Activated CD4-positive, alpha-beta memory T cell treated with anti-CD3 and anti-CD28 coated beads, Interleukin-2, amount 10 ng/mL, durations not matched to agents 7 days and 5 days (primary cell): ENCODE measurements around the gene SLC5A11. TPM values are rescaled to one million over a fixed set of nuclear protein-coding genes. Genes with fewer than 3 reads are reported as not detected.
"Not testable (repeated sequence)": the region's sequence is repeated elsewhere in the genome, so short reads cannot be mapped to it uniquely, and the experiment has no call there.

ENCODE experiments used
- CTCF ChIA-PET: fragments of 350-600 bp; sonication (Branson Sonifier 250); formaldehyde crosslinking; loops from one replicate; lab custom pipeline; 2021; ENCODE audit warnings: antibody characterized with exemption, inconsistent platforms; lab: Charles Lee
- POLR2A ChIA-PET: fragments of 350-600 bp; sonication (Branson Sonifier 250); formaldehyde crosslinking; loops from one replicate; lab custom pipeline; 2021; ENCODE audit warnings: antibody characterized with exemption; lab: Charles Lee
- DNase-seq: peaks from one replicate; pipeline ENCODE4 v3.0.0-alpha.2; 2020
- H3K27ac Mint-ChIP-seq: one replicate; pipeline ENCODE4 v1.8.0; 2021; ENCODE audit warnings: mild to moderate bottlenecking, mixed read lengths
- H3K27me3 Mint-ChIP-seq: one replicate; pipeline ENCODE4 v1.8.0; 2021; ENCODE audit warnings: mixed read lengths
- H3K36me3 Mint-ChIP-seq: one replicate; pipeline ENCODE4 v1.8.0; 2021; ENCODE audit warnings: low read depth, mixed read lengths
- H3K4me1 Mint-ChIP-seq: one replicate; pipeline ENCODE4 v1.8.0; 2021; ENCODE audit warnings: mixed read lengths
- H3K4me3 Mint-ChIP-seq: one replicate; pipeline ENCODE4 v1.8.0; 2021; ENCODE audit warnings: mild to moderate bottlenecking, mixed read lengths
- H3K9me3 Mint-ChIP-seq: one replicate; pipeline ENCODE4 v1.8.0; 2021; ENCODE audit warnings: mixed read lengths
- total RNA-seq, 2 experiments: library from RNA; stranded (reverse); gene quantifications; one replicate each; pipeline ENCODE4 v1.2.3, GENCODE V29; 2021

Gene SLC5A11
- total RNA-seq = not detected

- DNase-seq = no peak
- peaks cover 13% of the 10 kb centered on the region for H3K4me1 Mint-ChIP-seq
- no peak within 1 kb of the TSS for H3K27ac Mint-ChIP-seq
- H3K9me3 Mint-ChIP-seq = no peaks in the 10 kb centered on the region
- no peak within 1 kb of the TSS for H3K4me3 Mint-ChIP-seq
- CTCF ChIA-PET = no interaction called here
- H3K36me3 Mint-ChIP-seq = no peaks in the 10 kb centered on the region
- H3K27me3 Mint-ChIP-seq = no peaks in the 10 kb centered on the region
- POLR2A ChIA-PET = no interaction called here
Observed at GRCh38 chr16:24845726-24846547, at the start of gene SLC5A11. Gene SLC5A11, plus strand, starts transcription at chr16:24845963. Its CDS starts 12,681 bp downstream, at chr16:24858644.

GRCh38 chr16:24800586-24800985, 45.2 kb upstream of the SLC5A11 start:
- no peak overlapping the region for H3K4me3 Mint-ChIP-seq
- CTCF ChIA-PET = no interaction called here
- POLR2A ChIA-PET = interaction anchor here (1.3 to 1.4 kb wide), 2 partner anchors 10 to 11 kb away, joined by 3 read pairs; no protein-coding TSS in a partner anchor
- DNase-seq = no peak
- no peaks in the 10 kb centered on the region for H3K4me1 Mint-ChIP-seq
- no peaks in the 10 kb centered on the region for H3K9me3 Mint-ChIP-seq
- H3K27ac Mint-ChIP-seq = no peak overlapping the region
- no peaks in the 10 kb centered on the region for H3K27me3 Mint-ChIP-seq
- H3K36me3 Mint-ChIP-seq = peaks cover 58% of the 10 kb centered on the region

- H3K4me1 Mint-ChIP-seq = no peaks in the 10 kb centered on the region
- peaks cover 65% of the 10 kb centered on the region for H3K36me3 Mint-ChIP-seq
- H3K4me3 Mint-ChIP-seq = no peak overlapping the region
- H3K9me3 Mint-ChIP-seq = no peaks in the 10 kb centered on the region
- no peak overlapping the region for H3K27ac Mint-ChIP-seq
- ChIA-PET CTCF (interaction anchor here (0.5 kb wide), 1 partner anchor 395 kb away, joined by 5 read pairs; no protein-coding TSS in a partner anchor), POLR2A (interaction anchor here (0.7 kb wide), 1 partner anchor 189 kb away, joined by 3 read pairs; no protein-coding TSS in a partner anchor)
- H3K27me3 Mint-ChIP-seq = no peaks in the 10 kb centered on the region
- DNase-seq = no peak
Observed at GRCh38 chr16:24801761-24802302, 43.9 kb upstream of the SLC5A11 start.

GRCh38 chr16:24805484-24805883, 40.3 kb upstream of the SLC5A11 start:
- Mint-ChIP-seq H3K27me3 (no peaks in the 10 kb centered on the region), H3K36me3 (peaks cover 64% of the 10 kb centered on the region), H3K4me1 (no peaks in the 10 kb centered on the region), H3K27ac (no peak overlapping the region), H3K9me3 (no peaks in the 10 kb centered on the region), H3K4me3 (no peak overlapping the region)
- DNase-seq = no peak
- ChIA-PET POLR2A (no interaction called here), CTCF (no interaction called here)

GRCh38 chr16:24807301-24807700, 38.5 kb upstream of the SLC5A11 start:
- no peak overlapping the region for H3K4me3 Mint-ChIP-seq
- no peaks in the 10 kb centered on the region for H3K4me1 Mint-ChIP-seq
- CTCF ChIA-PET = interaction anchor here (0.6 kb wide), 1 partner anchor 293 kb away, joined by 3 read pairs; no protein-coding TSS in a partner anchor
- H3K27ac Mint-ChIP-seq = no peak overlapping the region
- DNase-seq = no peak
- peaks cover 63% of the 10 kb centered on the region for H3K36me3 Mint-ChIP-seq
- no peaks in the 10 kb centered on the region for H3K9me3 Mint-ChIP-seq
- no peaks in the 10 kb centered on the region for H3K27me3 Mint-ChIP-seq
- POLR2A ChIA-PET = no interaction called here

- ChIA-PET CTCF (interaction anchor here (0.6 to 0.7 kb wide), 2 partner anchors 229 to 1137 kb away, joined by 3 to 4 read pairs; no protein-coding TSS in a partner anchor), POLR2A (interaction anchor here (1.3 kb wide), 1 partner anchor 10 kb away, joined by 3 read pairs; no protein-coding TSS in a partner anchor)
- H3K27ac Mint-ChIP-seq = no peak overlapping the region
- no peak for DNase-seq
- H3K36me3 Mint-ChIP-seq = peaks cover 65% of the 10 kb centered on the region
- no peaks in the 10 kb centered on the region for H3K27me3 Mint-ChIP-seq
- no peak overlapping the region for H3K4me3 Mint-ChIP-seq
- no peaks in the 10 kb centered on the region for H3K4me1 Mint-ChIP-seq
- no peaks in the 10 kb centered on the region for H3K9me3 Mint-ChIP-seq
Observed at GRCh38 chr16:24810951-24811843, 34.6 kb upstream of the SLC5A11 start.

- H3K27ac Mint-ChIP-seq, H3K4me3 Mint-ChIP-seq, DNase-seq, H3K4me1 Mint-ChIP-seq, CTCF ChIA-PET, H3K27me3 Mint-ChIP-seq, H3K9me3 Mint-ChIP-seq: not testable (repeated sequence)
- H3K36me3 Mint-ChIP-seq = peaks cover 56% of the 10 kb centered on the region
- POLR2A ChIA-PET = interaction anchor here (1.3 kb wide), 1 partner anchor 12 kb away, joined by 3 read pairs; no protein-coding TSS in a partner anchor
Observed at GRCh38 chr16:24812813-24813212, 33.0 kb upstream of the SLC5A11 start.

- H3K27ac Mint-ChIP-seq = no peak overlapping the region
- H3K36me3 Mint-ChIP-seq = peaks cover 62% of the 10 kb centered on the region
- no peaks in the 10 kb centered on the region for H3K27me3 Mint-ChIP-seq
- H3K4me3 Mint-ChIP-seq = no peak overlapping the region
- ChIA-PET CTCF (no interaction called here), POLR2A (interaction anchor here (0.7 kb wide), 1 partner anchor 24 kb away, joined by 3 read pairs; no protein-coding TSS in a partner anchor)
- no peaks in the 10 kb centered on the region for H3K9me3 Mint-ChIP-seq
- no peaks in the 10 kb centered on the region for H3K4me1 Mint-ChIP-seq
- no peak for DNase-seq
Observed at GRCh38 chr16:24815021-24815420, 30.7 kb upstream of the SLC5A11 start.

- ChIA-PET POLR2A (no interaction called here), CTCF (interaction anchor here (0.5 kb wide), 1 partner anchor 531 kb away, joined by 4 read pairs; no protein-coding TSS in a partner anchor)
Observed at GRCh38 chr16:24816688-24817087, 29.1 kb upstream of the SLC5A11 start.

GRCh38 chr16:24819462-24820040, 26.2 kb upstream of the SLC5A11 start:
- Mint-ChIP-seq H3K4me1 (no peaks in the 10 kb centered on the region), H3K36me3 (peaks cover 60% of the 10 kb centered on the region), H3K4me3 (no peak overlapping the region), H3K27me3 (no peaks in the 10 kb centered on the region), H3K27ac (no peak overlapping the region), H3K9me3 (no peaks in the 10 kb centered on the region)
- no peak for DNase-seq
- POLR2A ChIA-PET = no interaction called here
- CTCF ChIA-PET = no interaction called here

More at GRCh38 chr16:24816688-24817087, 29.1 kb upstream of the SLC5A11 start:
- H3K4me3 Mint-ChIP-seq = no peak overlapping the region
- no peaks in the 10 kb centered on the region for H3K9me3 Mint-ChIP-seq
- H3K36me3 Mint-ChIP-seq = peaks cover 60% of the 10 kb centered on the region
- no peaks in the 10 kb centered on the region for H3K4me1 Mint-ChIP-seq
- H3K27me3 Mint-ChIP-seq = no peaks in the 10 kb centered on the region
- H3K27ac Mint-ChIP-seq = no peak overlapping the region
- no peak for DNase-seq

- H3K9me3 Mint-ChIP-seq = no peaks in the 10 kb centered on the region
- CTCF ChIA-PET = no interaction called here
- no peaks in the 10 kb centered on the region for H3K27me3 Mint-ChIP-seq
- POLR2A ChIA-PET = no interaction called here
- no peak for DNase-seq
- no peak overlapping the region for H3K27ac Mint-ChIP-seq
- peaks cover 51% of the 10 kb centered on the region for H3K36me3 Mint-ChIP-seq
- H3K4me1 Mint-ChIP-seq = no peaks in the 10 kb centered on the region
- H3K4me3 Mint-ChIP-seq = no peak overlapping the region
Observed at GRCh38 chr16:24820522-24820921, 25.2 kb upstream of the SLC5A11 start.

- no peaks in the 10 kb centered on the region for H3K27me3 Mint-ChIP-seq
- no peak overlapping the region for H3K27ac Mint-ChIP-seq
- ChIA-PET CTCF (no interaction called here), POLR2A (no interaction called here)
- no peak for DNase-seq
- peaks cover 57% of the 10 kb centered on the region for H3K36me3 Mint-ChIP-seq
- no peaks in the 10 kb centered on the region for H3K9me3 Mint-ChIP-seq
- H3K4me3 Mint-ChIP-seq = no peak overlapping the region
- H3K4me1 Mint-ChIP-seq = no peaks in the 10 kb centered on the region
Observed at GRCh38 chr16:24821129-24821528, 24.6 kb upstream of the SLC5A11 start.
